H1 (cell line): ENCODE measurements around the gene ABCA13. TPM values are rescaled to one million over a fixed set of nuclear protein-coding genes. Genes with fewer than 3 reads are reported as not detected.

Experiments
- CTCF ChIA-PET: fragments of 300-600 bp; sonication (Branson Sonifier 250); formaldehyde crosslinking; loops from one replicate; lab custom pipeline; 2021; ENCODE audit not compliant: partially characterized antibody; lab: Charles Lee
- POLR2A ChIA-PET: fragments of 300-600 bp; sonication (Branson Sonifier 250); formaldehyde crosslinking; loops from one replicate; lab custom pipeline; 2021; ENCODE audit warnings: inconsistent platforms; ENCODE audit not compliant: partially characterized antibody; lab: Charles Lee
- DNase-seq, 2 experiments: peaks; one replicate each; pipeline versions ENCODE4 v3.0.0 to v3.0.0-alpha.2; 2010 to 2022; ENCODE audit warnings: low spot score in 2 of 2, low read depth in 1 of 2, mixed read lengths in 1 of 2
- FAIRE-seq: peaks from 2 replicates; lab custom pipeline; 2011; peaks lifted over from hg19 to GRCh38; lab: Jason Lieb, UNC
- H2AFZ ChIP-seq: 2 replicates; pipeline ENCODE4 v1.8.1; 2012; ENCODE audit warnings: low read length, inconsistent platforms
- H2AK5ac ChIP-seq: 2 replicates; pipeline ENCODE4 v1.6.1; 2013; ENCODE audit warnings: low read depth, low read length
- H2BK120ac ChIP-seq: replicated peaks from 2 replicates; pipeline ENCODE3; 2013; ENCODE audit warnings: low read depth, low read length, inconsistent platforms
- H2BK12ac ChIP-seq: 2 replicates; pipeline ENCODE4 v1.6.1; 2013; ENCODE audit warnings: low read depth, low read length
- H2BK15ac ChIP-seq: 2 replicates; pipeline ENCODE4 v1.6.1; 2013; ENCODE audit warnings: low read length
- H2BK20ac ChIP-seq: 2 replicates; pipeline ENCODE4 v1.6.1; 2013; ENCODE audit warnings: low read length
- H2BK5ac ChIP-seq: 2 replicates; pipeline ENCODE4 v1.6.1; 2013; ENCODE audit warnings: low read depth, low read length
- H3K14ac ChIP-seq: 2 replicates; pipeline ENCODE4 v1.6.1; 2013; ENCODE audit warnings: inconsistent platforms; ENCODE audit not compliant: insufficient read length
- H3K18ac ChIP-seq: 2 replicates; pipeline ENCODE4 v1.6.1; 2013; ENCODE audit warnings: low read length; ENCODE audit errors: extremely low read depth
- H3K23ac ChIP-seq: 2 replicates; pipeline ENCODE4 v1.6.1; 2013; ENCODE audit warnings: inconsistent platforms; ENCODE audit not compliant: insufficient read length
- H3K23me2 ChIP-seq: 2 replicates; pipeline ENCODE4 v1.6.1; 2013; ENCODE audit warnings: low read depth, low read length
- H3K27ac ChIP-seq: 2 replicates; pipeline ENCODE4 v1.6.1; 2011; ENCODE audit warnings: low read depth, low read length, inconsistent platforms
- H3K27me3 ChIP-seq, 4 experiments: replicated peaks in 1 of 4; 1 replicate in 1 of 4; 2 replicates in 3 of 4; pipeline versions ENCODE4 v1.6.1 to v1.8.1; 2011 to 2013; ENCODE audit warnings: low read length in 3 of 4, mild to moderate bottlenecking in 3 of 4, inconsistent platforms in 2 of 4, mixed read lengths in 2 of 4, moderate library complexity in 1 of 4; ENCODE audit not compliant: control insufficient read depth in 3 of 4, insufficient read depth in 3 of 4; ENCODE audit errors: extremely low read depth in 1 of 4
- H3K36me3 ChIP-seq, 4 experiments: 2 replicates each; pipeline versions ENCODE4 v1.6.1 to v1.8.1; 2011 to 2013; ENCODE audit warnings: mild to moderate bottlenecking in 4 of 4, low read length in 3 of 4, moderate library complexity in 2 of 4, control low read depth in 1 of 4, inconsistent platforms in 1 of 4; ENCODE audit not compliant: insufficient read depth in 4 of 4, control insufficient read depth in 2 of 4
- H3K4ac ChIP-seq: replicated peaks from 2 replicates; pipeline ENCODE3; 2013; ENCODE audit warnings: low read length, low read depth, mixed read lengths, inconsistent platforms; ENCODE audit not compliant: insufficient read length
- H3K4me1 ChIP-seq, 4 experiments: replicated peaks in 1 of 4; 1 replicate in 1 of 4; 2 replicates in 3 of 4; pipeline versions ENCODE4 v1.6.1 to v1.8.1; 2011 to 2013; ENCODE audit warnings: low read length in 3 of 4, inconsistent platforms in 2 of 4, mixed read lengths in 1 of 4; ENCODE audit not compliant: insufficient read depth in 4 of 4, control insufficient read depth in 3 of 4
- H3K4me2 ChIP-seq, 2 experiments: 2 replicates each; pipeline versions ENCODE4 v1.6.1 to v1.8.1; 2011 to 2013; ENCODE audit warnings: low read depth in 2 of 2, low read length in 2 of 2, control low read depth in 1 of 2, inconsistent platforms in 1 of 2, mild to moderate bottlenecking in 1 of 2; ENCODE audit not compliant: insufficient read depth in 1 of 2
- H3K4me3 ChIP-seq, 4 experiments: fragments of 200-600, 300-600 bp in 1 of 4; sonication (generic), shearing (Covaris generic), sonication (Bioruptor Twin) in 1 of 4; 2 replicates each; pipeline versions ENCODE4 v1.5.1 to v1.8.1; 2011 to 2016; ENCODE audit warnings: low read length in 4 of 4, low read depth in 3 of 4, control low read depth in 2 of 4, inconsistent platforms in 2 of 4, mild to moderate bottlenecking in 2 of 4, mixed read lengths in 1 of 4, moderate library complexity in 1 of 4; ENCODE audit not compliant: insufficient read depth in 2 of 4; ENCODE audit errors: extremely low read depth in 1 of 4
- H3K56ac ChIP-seq: replicated peaks from 2 replicates; pipeline ENCODE3; 2013; ENCODE audit warnings: low read depth, mild to moderate bottlenecking, mixed read lengths, low read length, inconsistent platforms; ENCODE audit not compliant: insufficient read length
- H3K79me1 ChIP-seq: 2 replicates; pipeline ENCODE4 v1.6.1; 2013; ENCODE audit warnings: low read depth, low read length, control low read depth
- H3K79me2 ChIP-seq, 2 experiments: 2 replicates each; pipeline versions ENCODE4 v1.6.1 to v1.8.1; 2012 to 2013; ENCODE audit warnings: low read length in 2 of 2, mild to moderate bottlenecking in 2 of 2, inconsistent platforms in 1 of 2; ENCODE audit not compliant: insufficient read depth in 2 of 2, control insufficient read depth in 1 of 2
- H3K9ac ChIP-seq, 4 experiments: replicated peaks in 1 of 4; 1 replicate in 1 of 4; 2 replicates in 3 of 4; pipeline versions ENCODE4 v1.6.1 to v1.8.1; 2011 to 2013; ENCODE audit warnings: low read depth in 3 of 4, low read length in 3 of 4, control low read depth in 2 of 4, mild to moderate bottlenecking in 2 of 4, moderate library complexity in 2 of 4, inconsistent platforms in 1 of 4; ENCODE audit errors: extremely low read depth in 1 of 4
- H3K9me3 ChIP-seq, 2 experiments: 2 replicates each; pipeline versions ENCODE4 v1.6.1 to v1.8.1; 2012 to 2013; ENCODE audit warnings: mild to moderate bottlenecking in 2 of 2, moderate library complexity in 2 of 2, control low read depth in 1 of 2, inconsistent platforms in 1 of 2, low read depth in 1 of 2, low read length in 1 of 2, mixed read lengths in 1 of 2; ENCODE audit not compliant: insufficient read depth in 2 of 2
- H4K20me1 ChIP-seq, 2 experiments: replicated peaks in 1 of 2; 2 replicates each; pipeline versions ENCODE3 to v1.8.1; 2011 to 2013; ENCODE audit warnings: inconsistent platforms in 2 of 2, low read length in 2 of 2, mild to moderate bottlenecking in 1 of 2; ENCODE audit not compliant: insufficient read depth in 2 of 2, control insufficient read depth in 1 of 2
- H4K5ac ChIP-seq: 2 replicates; pipeline ENCODE4 v1.6.1; 2013; ENCODE audit warnings: low read length, low read depth, mixed read lengths, inconsistent platforms; ENCODE audit not compliant: insufficient read length
- H4K8ac ChIP-seq: 2 replicates; pipeline ENCODE4 v1.8.0; 2013; ENCODE audit warnings: mild to moderate bottlenecking, moderate library complexity, low read length, inconsistent platforms; ENCODE audit not compliant: insufficient read depth; ENCODE audit errors: extremely low read depth
- H4K91ac ChIP-seq: replicated peaks from 2 replicates; pipeline ENCODE3; 2013; ENCODE audit warnings: low read length, mixed read lengths, inconsistent platforms; ENCODE audit not compliant: insufficient read length
- ATF3 ChIP-seq: IDR thresholded peaks from 2 replicates; pipeline ENCODE4 v1.6.1; 2011; ENCODE audit warnings: low read depth, mild to moderate bottlenecking, low read length; ENCODE audit not compliant: insufficient read depth
- JUN ChIP-seq: IDR thresholded peaks from 2 replicates; pipeline ENCODE4 v1.6.1; 2011; ENCODE audit warnings: low read depth, mild to moderate bottlenecking, improper control_type of control experiment, low read length
- KDM4A ChIP-seq: IDR thresholded peaks from one replicate; pipeline ENCODE4 v1.7.1; 2012; ENCODE audit warnings: low read depth, mild to moderate bottlenecking, moderate library complexity, low read length, inconsistent platforms; ENCODE audit not compliant: severe bottlenecking
- NANOG ChIP-seq: IDR thresholded peaks from 2 replicates; pipeline ENCODE4 v1.6.1; 2011; ENCODE audit warnings: low read length, low read depth, mild to moderate bottlenecking, inconsistent platforms; ENCODE audit not compliant: insufficient read depth, poor library complexity, severe bottlenecking
- POLR2AphosphoS5 ChIP-seq: IDR thresholded peaks from 2 replicates; pipeline ENCODE4 v1.6.1; 2011; ENCODE audit warnings: low read depth, low read length
- POU5F1 ChIP-seq: IDR thresholded peaks from 2 replicates; pipeline ENCODE4 v1.6.1; 2011; ENCODE audit warnings: low read depth, mild to moderate bottlenecking, low read length, moderate library complexity
- RXRA ChIP-seq: IDR thresholded peaks from 2 replicates; pipeline ENCODE4 v1.6.1; 2011; ENCODE audit warnings: low read depth, mild to moderate bottlenecking, low read length, moderate library complexity; ENCODE audit not compliant: insufficient read depth
- SIN3A ChIP-seq, 2 experiments: IDR thresholded peaks in 1 of 2; conservative IDR thresholded peaks in 1 of 2; 2 replicates each; pipeline ENCODE4 v1.6.1; 2011 to 2012; ENCODE audit warnings: low read length in 2 of 2, improper control_type of control experiment in 1 of 2, low read depth in 1 of 2, mild to moderate bottlenecking in 1 of 2
- SP4 ChIP-seq: IDR thresholded peaks from 2 replicates; pipeline ENCODE4 v1.6.1; 2012; ENCODE audit warnings: low read length, inconsistent platforms
- USF2 ChIP-seq: IDR thresholded peaks from 2 replicates; pipeline ENCODE4 v1.6.1; 2011; ENCODE audit warnings: low read length, improper control_type of control experiment
- WGBS, 2 experiments: shearing (Covaris generic) in 1 of 2; methylation state at CpG; one replicate each; pipeline versions ENCODE4 v1.1.6 to v1.1.7; 2013 to 2015; ENCODE audit warnings: low lambda C conversion rate in 2 of 2, mixed read lengths in 2 of 2, inconsistent platforms in 1 of 2, low coverage in 1 of 2, missing lambda C conversion rate in 1 of 2; ENCODE audit not compliant: insufficient replicate concordance in 2 of 2, insufficient coverage in 1 of 2, insufficient read length in 1 of 2; ENCODE audit errors: extremely low coverage in 1 of 2, missing lambda C conversion rate in 1 of 2; 5-methylcytosine and 5-hydroxymethylcytosine counted together
- polyA plus RNA-seq, 7 experiments: library from polyadenylated mRNA; depleted of rRNA in 3 of 7; stranded (reverse) in 5 of 7; unstranded in 2 of 7; fragments of >200 nt in 5 of 7; fragments of 200-250 nt in 2 of 7; gene quantifications; 1 replicate in 5 of 7; 2 replicates in 1 of 7; 4 replicates in 1 of 7; pipeline versions ENCODE4 v1.2.1 to v1.2.3, GENCODE V29; 2011 to 2013; ENCODE audit warnings: missing spikeins in 2 of 7, mixed read lengths in 2 of 7
- total RNA-seq: library from RNA; stranded (reverse); fragmentation: NEBNext Ultra II Directional; extraction: Animal tissue kit (Norgen Biotek cat#: 25700); gene quantifications from 2 replicates; pipeline ENCODE4 v1.2.1, GENCODE V29; 2021

Gene ABCA13
- total and polyA plus RNA-seq, 2 of the 8 experiments (the other 6 are each of a cell fraction or from before 2014, with no cell fraction given), result 0.07 to 0.09 TPM

GRCh38 chr7:48511080-48511479 is 339.8 kb downstream of the ABCA13 start:
- Histone ChIP-seq H3K9ac (no peak overlapping the region), H2BK20ac (no peak overlapping the region), H3K4me3 (no peak overlapping the region), H4K20me1 (no peaks in the 10 kb centered on the region), H3K14ac (no peak overlapping the region), H3K4me2 (no peak overlapping the region), H3K79me2 (no peaks in the 10 kb centered on the region), H4K8ac (no peak overlapping the region), H2BK5ac (no peak overlapping the region), H3K18ac (no peak overlapping the region), H2BK120ac (no peak overlapping the region), H4K91ac (no peak overlapping the region), H3K23ac (no peak overlapping the region), H3K4ac (no peak overlapping the region), H2BK12ac (no peak overlapping the region), H2AFZ (peak overlapping the region; percentile 17; the same call in 1 of the 2 replicates), H3K9me3 (no peaks in the 10 kb centered on the region), H3K56ac (no peak overlapping the region), H3K79me1 (no peaks in the 10 kb centered on the region), H4K5ac (no peak overlapping the region), H3K4me1 (peaks cover 0 to 4% (median 0%) of the 10 kb centered on the region in 4 experiments; a peak in 2 of 7 replicates), H3K27me3 (no peaks in the 10 kb centered on the region), H3K23me2 (no peaks in the 10 kb centered on the region), H2AK5ac (no peak overlapping the region), H2BK15ac (no peak overlapping the region), H3K36me3 (no peaks in the 10 kb centered on the region), H3K27ac (no peak overlapping the region)
- ChIA-PET POLR2A (no interaction called here), CTCF (no interaction called here)
- DNase-seq (no peak), FAIRE-seq (no peak)
- 92% methylated on average over 12 of the region's 12 CpGs; no CpG with 5 or more reads in 1 of the 2 experiments for WGBS, 2 experiments
- TF ChIP-seq NANOG, result no peak
- no peak for TF ChIP-seq ATF3
- TF ChIP-seq POLR2AphosphoS5, result no peak
- TF ChIP-seq KDM4A, result no peak
- no peak for TF ChIP-seq JUN
- no peak for TF ChIP-seq SP4
- no peak for TF ChIP-seq USF2
- TF ChIP-seq POU5F1, result no peak
- no peak for TF ChIP-seq SIN3A (conservative IDR thresholded peaks at IDR 0.05 in 1 of 2, IDR thresholded peaks at IDR 0.05 in 1 of 2; ENCODE audit: low read depth in 1 of 2, low read length in 2 of 2)
- no peak for TF ChIP-seq RXRA
